ENCODE results near the gene ANK3.

GRCh38 chr10:60141896-60142559 lies 247.6 kb downstream of the ANK3 start:
- no peak for TF ChIP-seq CTCF (IDR thresholded peaks at IDR 0.05)
- TF ChIP-seq POLR2A (IDR thresholded peaks at IDR 0.05), result no peak

Data from vagina (tissue), 2 donors.